Measurements from ENCODE around the gene CDKN1B.

CDKN1B gene

DNA sequence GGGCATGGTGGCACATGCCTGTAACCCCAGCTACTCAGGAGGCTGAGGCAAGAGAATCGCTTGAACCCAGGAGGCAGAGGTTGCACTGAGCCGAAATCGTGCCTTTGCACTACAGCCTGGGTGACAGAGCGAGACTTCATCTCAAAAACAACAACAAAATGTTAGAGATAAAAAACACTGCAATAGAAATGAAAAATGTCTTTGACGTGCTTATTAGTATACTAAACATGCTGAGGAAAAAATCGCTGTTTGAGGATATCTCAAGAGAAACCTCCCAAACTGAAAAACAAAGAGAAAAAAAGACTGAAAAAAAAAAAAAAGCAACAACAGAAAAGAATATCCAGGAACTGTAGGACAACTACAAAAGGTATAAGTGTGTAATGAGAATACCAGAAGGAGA, 53.1 kb downstream of the CDKN1B start:
- no peak for DNase-seq
